ENCODE measurements around the gene TMED8.

DNA sequence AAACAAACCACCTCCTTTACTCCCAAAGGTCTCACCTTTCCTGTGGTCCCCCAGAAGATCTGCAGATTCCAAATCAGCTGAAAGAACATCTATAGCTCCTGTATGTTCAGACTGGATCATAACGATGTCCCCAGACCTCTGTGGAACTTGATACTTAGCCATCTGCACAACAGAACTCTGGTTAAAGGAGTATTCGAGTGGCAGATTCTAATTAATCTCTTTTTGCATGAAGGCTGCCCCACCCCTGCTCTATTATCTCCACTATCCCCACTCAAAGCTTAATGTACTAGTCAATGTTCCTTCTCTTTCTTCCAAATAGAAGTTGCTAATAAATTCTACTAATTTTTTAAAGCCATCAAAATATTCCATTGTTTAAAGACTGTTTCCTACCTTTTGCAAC, 33.2 kb downstream of the TMED8 start:
- no peak for TF ChIP-seq CTCF (IDR thresholded peaks at IDR 0.05)
- TF ChIP-seq POLR2A (IDR thresholded peaks at IDR 0.05), result no peak

Data from adrenal gland (tissue), 5 donors.